Large intestine (tissue), 3 donors: Measurements from ENCODE around the gene RAP1GAP. TPM values are rescaled to one million over a fixed set of nuclear protein-coding genes. Genes with fewer than 3 reads are reported as not detected.

Source experiments
- DNase-seq, 2 donors: peaks; one replicate each; pipeline versions ENCODE4 v3.0.0 to v3.0.0-alpha.2; 2013
- H3K27ac ChIP-seq: one replicate; pipeline ENCODE4 v1.5.1; 2013; ENCODE audit warnings: low read length
- H3K27me3 ChIP-seq: 2 replicates; pipeline ENCODE4 v1.6.1; 2013; ENCODE audit warnings: low read length; ENCODE audit not compliant: control insufficient read depth, insufficient read depth
- H3K36me3 ChIP-seq: 2 replicates; pipeline ENCODE4 v1.6.1; 2013; ENCODE audit warnings: low read length; ENCODE audit not compliant: control insufficient read depth, insufficient read depth
- H3K4me1 ChIP-seq: one replicate; pipeline ENCODE4 v1.6.1; 2013; ENCODE audit warnings: low read length; ENCODE audit not compliant: control insufficient read depth, insufficient read depth
- H3K4me3 ChIP-seq: one replicate; pipeline ENCODE4 v1.5.1; 2013; ENCODE audit warnings: low read length
- H3K9me3 ChIP-seq: one replicate; pipeline ENCODE4 v1.6.1; 2013; ENCODE audit warnings: mild to moderate bottlenecking, low read depth, low read length, moderate library complexity; ENCODE audit not compliant: control insufficient read depth
- WGBS: methylation state at CpG from one replicate; pipeline ENCODE4 v1.1.5; 2013; ENCODE audit warnings: low lambda C conversion rate; ENCODE audit not compliant: insufficient coverage; 5-methylcytosine and 5-hydroxymethylcytosine counted together
- polyA plus RNA-seq: library from polyadenylated mRNA; unstranded; fragments of 120-200 nt; gene quantifications from one replicate; pipeline ENCODE4 v1.2.1, GENCODE V29; 2013

RAP1GAP gene
- polyA plus RNA-seq, 1 donor: 68.1 TPM

GRCh38 chr1:21589618-21590017 is 79.5 kb downstream of the RAP1GAP start:
- Histone ChIP-seq H3K27me3 (no peaks in the 10 kb centered on the region), H3K36me3 (peaks cover 3% of the 10 kb centered on the region)
- WGBS: no CpG with 5 or more reads among the region's 5 CpGs

GRCh38 chr1:21587602-21587953 is 81.6 kb downstream of the RAP1GAP start:
- H3K36me3 ChIP-seq: no peaks in the 10 kb centered on the region
- no CpG with 5 or more reads among the region's 5 CpGs for WGBS
- DNase-seq: no peak
- H3K9me3 ChIP-seq: no peaks in the 10 kb centered on the region
- H3K4me3 ChIP-seq: no peak overlapping the region
- no peaks in the 10 kb centered on the region for H3K27me3 ChIP-seq
- H3K4me1 ChIP-seq: peaks cover 9% of the 10 kb centered on the region
- H3K27ac ChIP-seq: no peak overlapping the region

More at GRCh38 chr1:21589618-21590017, 79.5 kb downstream of the RAP1GAP start:
- H3K27ac ChIP-seq: no peak overlapping the region
- no peak for DNase-seq
- no peak overlapping the region for H3K4me3 ChIP-seq
- no peaks in the 10 kb centered on the region for H3K9me3 ChIP-seq
- H3K4me1 ChIP-seq: peaks cover 9% of the 10 kb centered on the region

GRCh38 chr1:21586846-21587601 is 82.1 kb downstream of the RAP1GAP start:
- peak; percentile 44 to 71 for DNase-seq
- H3K36me3 ChIP-seq: no peaks in the 10 kb centered on the region
- no CpG with 5 or more reads among the region's 24 CpGs for WGBS
- H3K4me1 ChIP-seq: peaks cover 9% of the 10 kb centered on the region
- no peaks in the 10 kb centered on the region for H3K9me3 ChIP-seq
- no peak overlapping the region for H3K27ac ChIP-seq
- no peak overlapping the region for H3K4me3 ChIP-seq
- no peaks in the 10 kb centered on the region for H3K27me3 ChIP-seq

- WGBS: no CpG with 5 or more reads among the region's 12 CpGs
- Histone ChIP-seq H3K9me3 (no peaks in the 10 kb centered on the region), H3K27me3 (no peaks in the 10 kb centered on the region), H3K36me3 (no peaks in the 10 kb centered on the region), H3K27ac (no peak overlapping the region), H3K4me1 (peaks cover 9% of the 10 kb centered on the region), H3K4me3 (no peak overlapping the region)
- DNase-seq: no peak
Measured at GRCh38 chr1:21586222-21586621, 82.9 kb downstream of the RAP1GAP start.

- H3K4me3 ChIP-seq: no peak overlapping the region
- no peaks in the 10 kb centered on the region for H3K9me3 ChIP-seq
- WGBS: no CpG with 5 or more reads among the region's 9 CpGs
- H3K4me1 ChIP-seq: peaks cover 9% of the 10 kb centered on the region
- DNase-seq: peak in 1 of 2 donors; percentile 59
- no peaks in the 10 kb centered on the region for H3K36me3 ChIP-seq
- no peak overlapping the region for H3K27ac ChIP-seq
- H3K27me3 ChIP-seq: no peaks in the 10 kb centered on the region
Measured at GRCh38 chr1:21585037-21585436, 84.1 kb downstream of the RAP1GAP start.

- peaks cover 9% of the 10 kb centered on the region for H3K4me1 ChIP-seq
- no peaks in the 10 kb centered on the region for H3K27me3 ChIP-seq
- no peaks in the 10 kb centered on the region for H3K9me3 ChIP-seq
- WGBS: no CpG with 5 or more reads among the region's 10 CpGs
- H3K4me3 ChIP-seq: no peak overlapping the region
- no peaks in the 10 kb centered on the region for H3K36me3 ChIP-seq
- DNase-seq: no peak
- H3K27ac ChIP-seq: no peak overlapping the region
Measured at GRCh38 chr1:21584096-21584495, 85.1 kb downstream of the RAP1GAP start.

- Histone ChIP-seq H3K27me3 (no peaks in the 10 kb centered on the region), H3K36me3 (no peaks in the 10 kb centered on the region)
- WGBS: 100% methylated on average over 1 of the region's 3 CpGs
Measured at GRCh38 chr1:21579791-21580190, 89.4 kb downstream of the RAP1GAP start.

GRCh38 chr1:21577933-21578332 is 91.2 kb downstream of the RAP1GAP start:
- DNase-seq: no peak
- H3K4me3 ChIP-seq: no peak overlapping the region
- no CpG with 5 or more reads among the region's 9 CpGs for WGBS
- H3K27ac ChIP-seq: no peak overlapping the region
- no peaks in the 10 kb centered on the region for H3K36me3 ChIP-seq
- H3K27me3 ChIP-seq: no peaks in the 10 kb centered on the region
- H3K9me3 ChIP-seq: peaks cover 4% of the 10 kb centered on the region
- H3K4me1 ChIP-seq: no peaks in the 10 kb centered on the region

More at GRCh38 chr1:21579791-21580190, 89.4 kb downstream of the RAP1GAP start:
- H3K9me3 ChIP-seq: peaks cover 4% of the 10 kb centered on the region
- no peak overlapping the region for H3K27ac ChIP-seq
- H3K4me1 ChIP-seq: no peaks in the 10 kb centered on the region
- DNase-seq: peak in 1 of 2 donors; percentile 51
- no peak overlapping the region for H3K4me3 ChIP-seq

GRCh38 chr1:21577324-21577723 is 91.8 kb downstream of the RAP1GAP start:
- Histone ChIP-seq H3K27ac (no peak overlapping the region), H3K36me3 (no peaks in the 10 kb centered on the region), H3K4me1 (no peaks in the 10 kb centered on the region), H3K4me3 (no peak overlapping the region), H3K27me3 (no peaks in the 10 kb centered on the region), H3K9me3 (peaks cover 4% of the 10 kb centered on the region)
- WGBS: no CpG with 5 or more reads among the region's 26 CpGs
- no peak for DNase-seq

- Histone ChIP-seq H3K36me3 (no peaks in the 10 kb centered on the region), H3K4me3 (no peak overlapping the region), H3K9me3 (peaks cover 4% of the 10 kb centered on the region), H3K27me3 (no peaks in the 10 kb centered on the region), H3K4me1 (no peaks in the 10 kb centered on the region), H3K27ac (no peak overlapping the region)
- no peak for DNase-seq
- 100% methylated on average over 1 of the region's 5 CpGs for WGBS
Measured at GRCh38 chr1:21576798-21577187, 92.4 kb downstream of the RAP1GAP start.
